Pulmonary artery endothelial cell (primary cell): ENCODE measurements around the gene C2orf68. TPM values are rescaled to one million over a fixed set of nuclear protein-coding genes. Genes with fewer than 3 reads are reported as not detected.
"Not testable (repeated sequence)": the region's sequence is repeated elsewhere in the genome, so short reads cannot be mapped to it uniquely, and the experiment has no call there.

ENCODE experiments used
- DNase-seq: peaks from one replicate; pipeline ENCODE4 v3.0.0-alpha.2; 2011; ENCODE audit warnings: low read depth, low spot score
- total RNA-seq: library from RNA; depleted of rRNA; stranded (reverse); fragments of >200 nt; gene quantifications from 2 replicates; pipeline ENCODE4 v1.2.3, GENCODE V29; 2014

C2orf68 gene
- total RNA-seq, 1 donor from 2014 or later, result 21.2 TPM

- no peak for DNase-seq
Observed at GRCh38 chr2:85631316-85631715, 19.4 kb upstream of the C2orf68 start.

- DNase-seq, result no peak
Observed at GRCh38 chr2:85628658-85629057, 16.8 kb upstream of the C2orf68 start.

GRCh38 chr2:85623991-85624390 lies 12.1 kb upstream of the C2orf68 start:
- DNase-seq, result no peak

GRCh38 chr2:85621338-85621737 lies 9.5 kb upstream of the C2orf68 start:
- no peak for DNase-seq

GRCh38 chr2:85619617-85620016 lies 7.8 kb upstream of the C2orf68 start:
- no peak for DNase-seq

- not testable (repeated sequence) for DNase-seq
Observed at GRCh38 chr2:85617723-85618122, 5.9 kb upstream of the C2orf68 start.

- no peak for DNase-seq
Observed at GRCh38 chr2:85615413-85615728, 3.5 kb upstream of the C2orf68 start.

GRCh38 chr2:85614757-85615156 lies 2.9 kb upstream of the C2orf68 start:
- not testable (repeated sequence) for DNase-seq

GRCh38 chr2:85613717-85614515 lies 2.0 kb upstream of the C2orf68 start:
- DNase-seq, result no peak

GRCh38 chr2:85611217-85611704 lies 605 bp downstream of the C2orf68 start:
- no peak for DNase-seq

- no peak for DNase-seq
Observed at GRCh38 chr2:85607268-85608215, 4.3 kb downstream of the C2orf68 start.

- no peak for DNase-seq
Observed at GRCh38 chr2:85606116-85606455, 5.8 kb downstream of the C2orf68 start.

- DNase-seq, result peak; percentile 67
Observed at GRCh38 chr2:85605406-85606115, 6.3 kb downstream of the C2orf68 start.

GRCh38 chr2:85604568-85605339 lies 7.1 kb downstream of the C2orf68 start:
- no peak for DNase-seq

- not testable (repeated sequence) for DNase-seq
Observed at GRCh38 chr2:85604133-85604444, 7.8 kb downstream of the C2orf68 start.

- peak; percentile 60 for DNase-seq
Observed at GRCh38 chr2:85602476-85603234, 9.2 kb downstream of the C2orf68 start, which contains the start of gene TMEM150A. Gene TMEM150A (minus strand): TSS chr2:85602698. CDS start chr2:85601948, 750 bp downstream.

- DNase-seq, result no peak
Observed at GRCh38 chr2:85601771-85602475, 9.9 kb downstream of the C2orf68 start.

- no peak for DNase-seq
Observed at GRCh38 chr2:85600951-85601770, 10.7 kb downstream of the C2orf68 start.

GRCh38 chr2:85600235-85600575 lies 11.7 kb downstream of the C2orf68 start:
- DNase-seq, result no peak
